HCT116 (cell line): ENCODE results near the gene FHL3.

Source experiments
- EGR1 ChIP-seq: IDR thresholded peaks from 2 replicates; pipeline ENCODE4 v1.6.1; 2012; ENCODE audit warnings: low read depth
- EZH2 ChIP-seq: fragments of 200-600 bp; sonication (generic); IDR thresholded peaks from 2 replicates; pipeline ENCODE4 v1.6.1; 2017; ENCODE audit warnings: antibody characterized with exemption, mixed run types
- JUND ChIP-seq: IDR thresholded peaks from 2 replicates; pipeline ENCODE4 v1.6.1; 2012
- POLR2A ChIP-seq: IDR thresholded peaks from 2 replicates; pipeline ENCODE4 v1.7.0; 2011; ENCODE audit warnings: borderline replicate concordance; ENCODE audit not compliant: insufficient read depth, insufficient read length; ENCODE audit errors: extremely low read depth
- POLR2AphosphoS5 ChIP-seq: IDR thresholded peaks from 2 replicates; pipeline ENCODE4 v1.6.1; 2011; ENCODE audit warnings: mild to moderate bottlenecking, low read depth, low read length, moderate library complexity
- RAD21 ChIP-seq: IDR thresholded peaks from 2 replicates; pipeline ENCODE4 v1.6.1; 2012; ENCODE audit warnings: low read depth, mild to moderate bottlenecking
- REST ChIP-seq: IDR thresholded peaks from 2 replicates; pipeline ENCODE4 v1.6.1; 2012; ENCODE audit warnings: low read depth
- SP1 ChIP-seq: IDR thresholded peaks from 2 replicates; pipeline ENCODE4 v1.6.1; 2012; ENCODE audit warnings: low read depth
- SRF ChIP-seq: IDR thresholded peaks from 2 replicates; pipeline ENCODE4 v1.6.1; 2012; ENCODE audit warnings: low read depth
- YY1 ChIP-seq: IDR thresholded peaks from 2 replicates; pipeline ENCODE4 v1.6.1; 2011; ENCODE audit warnings: low read length, low read depth, moderate library complexity, mild to moderate bottlenecking; ENCODE audit not compliant: insufficient replicate concordance; ENCODE audit errors: extremely low read depth
- ZFX ChIP-seq: fragments of 450-650 bp; IDR thresholded peaks from 2 replicates; pipeline ENCODE4 v1.6.1; 2017
- TF ChIP-seq, protein P1 (sequence below), 3 experiments: fragments of 200-600 bp in 1 of 3; sonication (generic) in 1 of 3; IDR thresholded peaks in 2 of 3; conservative IDR thresholded peaks in 1 of 3; 2 replicates each; pipeline ENCODE4 v1.5.1; 2012 to 2017; ENCODE audit warnings: low read depth in 2 of 3, low read length in 2 of 3, antibody characterized with exemption in 1 of 3, borderline replicate concordance in 1 of 3, control low read depth in 1 of 3, mild to moderate bottlenecking in 1 of 3, mixed read lengths in 1 of 3, mixed run types in 1 of 3, moderate library complexity in 1 of 3; ENCODE audit not compliant: insufficient read depth in 1 of 3

DNA sequence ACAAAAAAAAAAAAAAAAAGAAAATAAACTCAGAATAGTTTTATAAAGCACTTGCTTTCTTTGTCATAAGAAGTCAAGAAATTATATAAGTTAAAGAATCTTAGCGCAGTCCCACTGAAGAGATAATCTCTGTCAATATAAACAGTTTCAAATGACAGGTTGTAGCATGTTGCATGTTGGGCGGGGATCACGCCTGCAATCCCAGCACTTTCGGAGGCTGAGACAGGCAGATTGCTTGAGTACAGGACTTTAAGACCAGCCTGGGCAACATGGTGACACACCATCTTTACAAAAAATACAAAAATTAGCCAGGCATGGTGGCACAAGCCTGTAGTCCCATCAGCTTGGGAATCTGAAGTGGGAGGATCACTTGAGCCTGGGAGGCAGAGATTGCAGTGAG lies 40.0 kb downstream of the FHL3 start:
- TF ChIP-seq POLR2A (no peak), REST (no peak), YY1 (no peak), EZH2 (no peak), ZFX (no peak), JUND (no peak), POLR2AphosphoS5 (no peak), SRF (no peak), EGR1 (no peak), RAD21 (no peak), SP1 (no peak)
- TF ChIP-seq, protein P1, sequence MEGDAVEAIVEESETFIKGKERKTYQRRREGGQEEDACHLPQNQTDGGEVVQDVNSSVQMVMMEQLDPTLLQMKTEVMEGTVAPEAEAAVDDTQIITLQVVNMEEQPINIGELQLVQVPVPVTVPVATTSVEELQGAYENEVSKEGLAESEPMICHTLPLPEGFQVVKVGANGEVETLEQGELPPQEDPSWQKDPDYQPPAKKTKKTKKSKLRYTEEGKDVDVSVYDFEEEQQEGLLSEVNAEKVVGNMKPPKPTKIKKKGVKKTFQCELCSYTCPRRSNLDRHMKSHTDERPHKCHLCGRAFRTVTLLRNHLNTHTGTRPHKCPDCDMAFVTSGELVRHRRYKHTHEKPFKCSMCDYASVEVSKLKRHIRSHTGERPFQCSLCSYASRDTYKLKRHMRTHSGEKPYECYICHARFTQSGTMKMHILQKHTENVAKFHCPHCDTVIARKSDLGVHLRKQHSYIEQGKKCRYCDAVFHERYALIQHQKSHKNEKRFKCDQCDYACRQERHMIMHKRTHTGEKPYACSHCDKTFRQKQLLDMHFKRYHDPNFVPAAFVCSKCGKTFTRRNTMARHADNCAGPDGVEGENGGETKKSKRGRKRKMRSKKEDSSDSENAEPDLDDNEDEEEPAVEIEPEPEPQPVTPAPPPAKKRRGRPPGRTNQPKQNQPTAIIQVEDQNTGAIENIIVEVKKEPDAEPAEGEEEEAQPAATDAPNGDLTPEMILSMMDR (IDR thresholded peaks at IDR 0.05 in 2 of 3, conservative IDR thresholded peaks at IDR 0.05 in 1 of 3; ENCODE audit: borderline replicate concordance in 1 of 3, insufficient read depth in 1 of 3, low read depth in 2 of 3, low read length in 2 of 3): no peak
